ENCODE measurements around the gene WDR5. TPM values are rescaled to one million over a fixed set of nuclear protein-coding genes. Genes with fewer than 3 reads are reported as not detected.

Gene WDR5
- total RNA-seq (10 to 100 TPM; 16.1 to 22.5 (median 18.1) TPM), polyA plus RNA-seq (10 to 100 TPM; 14.0 to 17.8 TPM)
- long read RNA-seq, donor 1, transcript WDR5-201 (14 exons, 3,151 nt) = major isoform, 8 of 19 reads
- long read RNA-seq, donor 1, partial matches to known transcripts = 2 of 19 reads
- long read RNA-seq, donor 1, other reads (novel, unspliced or antisense) = 9 of 19 reads
- long read RNA-seq, donor 2, transcript WDR5-201 (14 exons, 3,151 nt) = major isoform, 10 of 23 reads
- long read RNA-seq, donor 2, partial matches to known transcripts = 2 of 23 reads
- long read RNA-seq, donor 2, other reads (novel, unspliced or antisense) = 11 of 23 reads
- long read RNA-seq, donor 3, transcript WDR5-201 (14 exons, 3,151 nt) = major isoform, 12 of 21 reads
- long read RNA-seq, donor 3, partial matches to known transcripts = 4 of 21 reads
- long read RNA-seq, donor 3, other reads (novel, unspliced or antisense) = 5 of 21 reads

DNA sequence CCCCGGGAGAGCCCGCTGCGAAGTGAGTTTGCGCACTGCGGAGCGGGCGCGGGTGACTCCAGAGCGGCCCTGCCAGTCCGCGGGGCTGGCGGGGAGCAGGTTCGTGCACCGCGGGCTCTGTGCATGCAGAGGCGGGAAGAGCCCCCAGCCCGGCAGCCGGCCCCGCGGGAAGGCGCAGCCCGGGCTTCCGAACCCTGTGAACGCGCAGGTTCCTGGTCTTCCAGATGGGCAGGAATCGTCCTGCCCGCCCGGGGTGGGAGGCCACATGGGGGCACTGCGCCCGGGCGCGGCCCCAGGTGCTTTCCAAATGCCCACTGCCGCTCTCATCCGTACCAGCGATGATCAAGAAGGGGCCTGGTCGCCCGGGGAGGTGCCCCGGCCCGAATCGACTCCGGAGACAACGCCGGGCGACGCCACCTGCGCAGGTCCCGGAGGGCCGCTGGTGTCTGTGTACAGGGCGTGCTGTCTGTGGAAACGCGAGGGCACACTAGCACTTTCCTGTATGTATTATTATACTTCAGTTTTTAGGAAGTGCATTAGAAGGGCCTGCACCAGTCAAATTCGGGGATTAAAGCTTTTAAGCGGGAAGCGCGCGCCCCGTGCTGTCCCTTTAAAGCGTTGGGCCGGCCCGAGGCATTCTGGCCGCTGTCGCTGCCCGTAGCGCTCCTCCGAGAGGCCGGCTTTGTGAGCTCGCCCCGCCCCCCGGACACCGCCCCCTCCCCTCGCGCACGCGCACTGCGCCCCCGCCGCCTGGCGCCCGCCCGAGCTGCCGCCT lies at the start of gene WDR5:
Gene WDR5 (plus strand): TSS at position 740 of the 775 bp plus-strand sequence. CDS start 3,796 bp downstream, outside the sequence.
- peak within 1 kb of the TSS; percentile 84 to 94 (median 93) for H3K27ac ChIP-seq
- peak within 1 kb of the TSS; percentile 74 to 100 (median 92) for H3K4me3 ChIP-seq
- H3K36me3 ChIP-seq = peaks cover 0 to 13% (median 3%) of the 10 kb centered on the region in 9 donors
- no peaks in the 10 kb centered on the region for H3K9me3 ChIP-seq
- TF ChIP-seq, protein P1, sequence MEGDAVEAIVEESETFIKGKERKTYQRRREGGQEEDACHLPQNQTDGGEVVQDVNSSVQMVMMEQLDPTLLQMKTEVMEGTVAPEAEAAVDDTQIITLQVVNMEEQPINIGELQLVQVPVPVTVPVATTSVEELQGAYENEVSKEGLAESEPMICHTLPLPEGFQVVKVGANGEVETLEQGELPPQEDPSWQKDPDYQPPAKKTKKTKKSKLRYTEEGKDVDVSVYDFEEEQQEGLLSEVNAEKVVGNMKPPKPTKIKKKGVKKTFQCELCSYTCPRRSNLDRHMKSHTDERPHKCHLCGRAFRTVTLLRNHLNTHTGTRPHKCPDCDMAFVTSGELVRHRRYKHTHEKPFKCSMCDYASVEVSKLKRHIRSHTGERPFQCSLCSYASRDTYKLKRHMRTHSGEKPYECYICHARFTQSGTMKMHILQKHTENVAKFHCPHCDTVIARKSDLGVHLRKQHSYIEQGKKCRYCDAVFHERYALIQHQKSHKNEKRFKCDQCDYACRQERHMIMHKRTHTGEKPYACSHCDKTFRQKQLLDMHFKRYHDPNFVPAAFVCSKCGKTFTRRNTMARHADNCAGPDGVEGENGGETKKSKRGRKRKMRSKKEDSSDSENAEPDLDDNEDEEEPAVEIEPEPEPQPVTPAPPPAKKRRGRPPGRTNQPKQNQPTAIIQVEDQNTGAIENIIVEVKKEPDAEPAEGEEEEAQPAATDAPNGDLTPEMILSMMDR (IDR thresholded peaks at IDR 0.05) = peak in 5 of 9 donors; percentile 21 to 53 (median 46)
- H3K4me1 ChIP-seq = peaks cover 19 to 62% (median 40%) of the 10 kb centered on the region in 9 donors
- 1% methylated on average over 77 to 80 of the region's 81 CpGs for WGBS, 2 donors
- H3K27me3 ChIP-seq = no peaks in the 10 kb centered on the region
- intact Hi-C loops (cut with DNase I) = loop anchor here in 5 of 10 donors (1.0 to 10.0 kb wide), 5 partner anchors 67 to 111 kb away; partner anchors contain the start of genes BRD3 (in 4 of the 5) and BRD3OS (in 2 of the 5)
- DNase-seq = peak; percentile 94 to 97
- ATAC-seq = peak; percentile 82 to 95 (median 88)

DNA sequence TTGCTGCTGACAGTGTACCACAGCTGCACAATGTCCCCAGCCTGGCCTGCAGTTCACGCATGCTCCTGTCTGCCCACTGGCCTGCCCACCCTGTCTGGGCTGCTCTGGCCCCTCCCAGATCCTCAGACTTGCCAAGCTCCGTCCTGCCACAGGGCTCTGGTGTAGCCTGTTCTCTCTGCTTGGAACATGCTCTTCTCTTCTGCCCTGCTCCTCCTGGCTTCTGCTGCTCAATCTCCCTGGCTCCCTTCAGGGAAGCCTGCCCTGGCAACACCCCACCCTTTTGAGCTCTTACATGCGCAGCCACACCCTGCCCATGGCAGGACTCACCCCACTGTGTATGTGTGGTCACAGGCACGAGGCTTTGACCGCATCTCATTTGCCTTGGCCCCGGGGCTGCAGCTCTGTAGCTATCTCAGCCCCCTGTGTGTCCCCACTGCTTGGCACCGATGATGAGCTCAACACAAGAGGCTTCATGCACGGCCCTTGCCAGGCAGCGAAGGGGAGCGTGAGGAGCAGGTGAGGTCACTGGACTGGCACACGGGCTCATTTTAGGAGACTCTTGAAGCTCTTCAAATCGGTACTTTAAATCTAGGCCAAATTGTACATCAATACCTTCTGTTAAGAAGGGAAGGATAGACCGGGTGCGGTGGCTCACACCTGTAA lies 47.7 kb upstream of the WDR5 start:
- Histone ChIP-seq H3K4me3 (no peak overlapping the region), H3K27ac (no peak overlapping the region), H3K4me1 (no peaks in the 10 kb centered on the region), H3K36me3 (no peaks in the 10 kb centered on the region), H3K27me3 (peaks cover 0 to 8% (median 0%) of the 10 kb centered on the region in 7 donors), H3K9me3 (peaks cover 0 to 21% (median 4%) of the 10 kb centered on the region in 11 donors)
- TF ChIP-seq, protein P1 (IDR thresholded peaks at IDR 0.05) = no peak
- DNase-seq (peak in 1 of 2 donors; percentile 26), ATAC-seq (no peak)
- WGBS, 2 donors = 80 to 86% methylated on average over 14 of the region's 14 CpGs
- intact Hi-C loops (cut with DNase I) = no loop called here

DNA sequence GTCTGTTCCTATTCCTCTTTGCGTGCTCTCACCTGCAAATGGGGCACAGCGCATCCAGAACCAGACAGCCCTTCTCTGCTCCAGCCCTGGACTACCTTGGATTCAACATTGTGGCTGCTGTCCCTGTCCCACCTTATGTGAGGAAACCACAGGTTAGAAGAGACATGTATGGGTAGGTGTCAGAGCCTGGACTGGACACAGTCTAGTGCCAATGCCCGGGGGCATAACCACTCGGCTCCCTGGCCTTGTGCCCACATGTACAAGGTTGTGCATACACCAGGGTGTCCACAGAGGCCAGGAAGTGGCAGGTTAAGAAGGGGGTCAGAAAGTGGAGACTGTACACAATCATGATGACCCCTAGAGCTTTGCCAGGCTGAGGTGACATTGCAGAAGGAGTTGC lies 45.9 kb upstream of the WDR5 start:
- no peak overlapping the region for H3K4me3 ChIP-seq
- H3K36me3 ChIP-seq = no peaks in the 10 kb centered on the region
- peaks cover 0 to 9% (median 0%) of the 10 kb centered on the region in 7 donors for H3K27me3 ChIP-seq
- WGBS, 2 donors = 75 to 81% methylated on average over 4 of the region's 4 CpGs
- intact Hi-C loops (cut with DNase I) = loop anchor here in 1 of 10 donors (10.0 kb wide), 1 partner anchor 295 kb away; no protein-coding TSS in a partner anchor
- DNase-seq = no peak
- H3K27ac ChIP-seq = no peak overlapping the region
- no peak for ATAC-seq
- H3K4me1 ChIP-seq = no peaks in the 10 kb centered on the region
- H3K9me3 ChIP-seq = peaks cover 0 to 21% (median 4%) of the 10 kb centered on the region in 11 donors
- TF ChIP-seq, protein P1 (IDR thresholded peaks at IDR 0.05) = no peak

Data from heart right ventricle (tissue), 16 donors.